ENCODE measurements around the gene DNAJC3.

DNAJC3 gene

DNA sequence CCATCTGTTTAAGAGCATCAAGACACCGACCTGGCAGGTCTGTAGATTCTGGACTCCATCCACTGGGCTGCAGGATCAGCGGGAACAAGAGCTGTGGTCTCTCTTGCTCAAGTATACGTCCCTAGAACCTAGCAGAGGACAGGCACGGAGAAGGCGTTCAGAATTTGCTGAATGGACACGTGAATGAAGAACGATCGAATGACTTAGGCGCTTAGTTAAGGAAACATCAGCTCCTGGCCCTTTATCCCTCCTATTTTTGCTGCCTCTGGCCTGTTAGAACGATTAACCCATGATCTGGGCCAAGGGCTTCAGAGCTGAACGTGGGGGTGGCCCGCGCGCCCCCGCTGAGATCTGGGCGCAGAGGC is 33.4 kb upstream of the DNAJC3 start:
- Histone ChIP-seq H3K9me3 (ENCODE audit: control insufficient read depth, insufficient read depth, low read length) (no peaks in the 10 kb centered on the region), H3K4me3 (ENCODE audit: low read length) (peak overlapping the region; percentile 30; the same call in 1 of the 2 replicates), H3K36me3 (ENCODE audit: control insufficient read depth, insufficient read depth, low read length) (no peaks in the 10 kb centered on the region), H3K4me1 (ENCODE audit: control insufficient read depth, insufficient read depth, low read length) (no peaks in the 10 kb centered on the region; the same call in 1 of the 2 replicates), H3K27me3 (ENCODE audit: control insufficient read depth, insufficient read depth, low read length) (no peaks in the 10 kb centered on the region; the same call in 1 of the 2 replicates), H3K27ac (ENCODE audit: low read length) (no peak overlapping the region)
- WGBS (ENCODE audit: insufficient coverage, insufficient read length), result no CpG with 5 or more reads among the region's 16 CpGs
- no peak for DNase-seq (ENCODE audit: low read depth, low spot score)

GRCh38 chr13:95643936-95644598 is 32.9 kb upstream of the DNAJC3 start:
- no peaks in the 10 kb centered on the region for H3K9me3 ChIP-seq (ENCODE audit: control insufficient read depth, insufficient read depth, low read length)

GRCh38 chr13:95644601-95645052 is 32.3 kb upstream of the DNAJC3 start, which contains the start of gene DZIP1:
Gene DZIP1, minus strand, starts transcription at chr13:95644706. Its CDS starts 2,677 bp downstream, at chr13:95642029.
- no CpG with 5 or more reads among the region's 30 CpGs for WGBS (ENCODE audit: insufficient coverage, insufficient read length)
- Histone ChIP-seq H3K36me3 (ENCODE audit: control insufficient read depth, insufficient read depth, low read length) (no peaks in the 10 kb centered on the region), H3K27ac (ENCODE audit: low read length) (no peak within 1 kb of the TSS), H3K4me1 (ENCODE audit: control insufficient read depth, insufficient read depth, low read length) (no peaks in the 10 kb centered on the region; the same call in 1 of the 2 replicates), H3K27me3 (ENCODE audit: control insufficient read depth, insufficient read depth, low read length) (no peaks in the 10 kb centered on the region; the same call in 1 of the 2 replicates), H3K9me3 (ENCODE audit: control insufficient read depth, insufficient read depth, low read length) (no peaks in the 10 kb centered on the region), H3K4me3 (ENCODE audit: low read length) (peak within 1 kb of the TSS; percentile 30)
- peak; percentile 75 for DNase-seq (ENCODE audit: low read depth, low spot score)

More at GRCh38 chr13:95643936-95644598, 32.9 kb upstream of the DNAJC3 start:
- no peak overlapping the region for H3K27ac ChIP-seq (ENCODE audit: low read length)
- no CpG with 5 or more reads among the region's 62 CpGs for WGBS (ENCODE audit: insufficient coverage, insufficient read length)
- no peak for DNase-seq (ENCODE audit: low read depth, low spot score)
- H3K36me3 ChIP-seq (ENCODE audit: control insufficient read depth, insufficient read depth, low read length), result no peaks in the 10 kb centered on the region
- H3K4me3 ChIP-seq (ENCODE audit: low read length), result peak overlapping the region; percentile 30
- H3K4me1 ChIP-seq (ENCODE audit: control insufficient read depth, insufficient read depth, low read length), result no peaks in the 10 kb centered on the region; the same call in 1 of the 2 replicates
- H3K27me3 ChIP-seq (ENCODE audit: control insufficient read depth, insufficient read depth, low read length), result no peaks in the 10 kb centered on the region; the same call in 1 of the 2 replicates

- Histone ChIP-seq H3K27me3 (ENCODE audit: control insufficient read depth, insufficient read depth, low read length) (no peaks in the 10 kb centered on the region; the same call in 1 of the 2 replicates), H3K27ac (ENCODE audit: low read length) (no peak overlapping the region), H3K9me3 (ENCODE audit: control insufficient read depth, insufficient read depth, low read length) (no peaks in the 10 kb centered on the region), H3K36me3 (ENCODE audit: control insufficient read depth, insufficient read depth, low read length) (no peaks in the 10 kb centered on the region), H3K4me1 (ENCODE audit: control insufficient read depth, insufficient read depth, low read length) (no peaks in the 10 kb centered on the region), H3K4me3 (ENCODE audit: low read length) (no peak overlapping the region)
- DNase-seq (ENCODE audit: low read depth, low spot score), result no peak
- no CpG with 5 or more reads among the region's 6 CpGs for WGBS (ENCODE audit: insufficient coverage, insufficient read length)
These were observed 29.6 kb upstream of the DNAJC3 start for GRCh38 chr13:95647321-95647720.

GRCh38 chr13:95650696-95651095 is 26.2 kb upstream of the DNAJC3 start:
- WGBS (ENCODE audit: insufficient coverage, insufficient read length), result no CpG with 5 or more reads among the region's 5 CpGs
- no peak overlapping the region for H3K27ac ChIP-seq (ENCODE audit: low read length)
- DNase-seq (ENCODE audit: low read depth, low spot score), result no peak
- H3K4me3 ChIP-seq (ENCODE audit: low read length), result no peak overlapping the region
- no peaks in the 10 kb centered on the region for H3K9me3 ChIP-seq (ENCODE audit: control insufficient read depth, insufficient read depth, low read length)
- no peaks in the 10 kb centered on the region for H3K36me3 ChIP-seq (ENCODE audit: control insufficient read depth, insufficient read depth, low read length)
- H3K4me1 ChIP-seq (ENCODE audit: control insufficient read depth, insufficient read depth, low read length), result no peaks in the 10 kb centered on the region
- H3K27me3 ChIP-seq (ENCODE audit: control insufficient read depth, insufficient read depth, low read length), result no peaks in the 10 kb centered on the region

DNA sequence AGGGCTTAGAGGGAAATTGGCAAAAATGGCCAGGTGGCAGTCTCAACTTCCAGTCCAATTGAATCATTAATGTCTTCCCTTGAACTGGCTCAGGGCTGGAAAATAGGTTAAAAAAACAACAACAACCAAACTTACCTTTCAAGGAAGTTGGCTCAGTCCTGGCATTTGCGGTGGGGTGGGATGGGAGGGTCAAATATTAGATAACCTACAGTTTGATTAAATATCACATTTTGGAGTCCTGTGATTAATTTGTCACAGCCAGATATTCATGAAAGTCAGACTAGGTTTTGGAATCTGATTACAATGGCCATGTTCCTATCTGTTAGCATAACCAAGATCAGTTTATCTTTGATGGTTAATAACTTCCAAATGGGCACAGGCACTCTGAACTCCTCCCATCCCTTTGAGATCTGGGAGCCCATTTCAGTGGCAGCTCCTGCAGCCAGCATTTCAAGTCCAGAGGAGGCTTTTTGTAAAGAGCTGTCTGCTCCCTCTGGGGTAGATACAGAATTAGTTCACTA is 24.6 kb upstream of the DNAJC3 start:
- H3K4me3 ChIP-seq (ENCODE audit: low read length), result no peak overlapping the region
- H3K4me1 ChIP-seq (ENCODE audit: control insufficient read depth, insufficient read depth, low read length), result no peaks in the 10 kb centered on the region
- H3K36me3 ChIP-seq (ENCODE audit: control insufficient read depth, insufficient read depth, low read length), result no peaks in the 10 kb centered on the region
- H3K27ac ChIP-seq (ENCODE audit: low read length), result no peak overlapping the region
- H3K27me3 ChIP-seq (ENCODE audit: control insufficient read depth, insufficient read depth, low read length), result no peaks in the 10 kb centered on the region
- no peak for DNase-seq (ENCODE audit: low read depth, low spot score)
- no peaks in the 10 kb centered on the region for H3K9me3 ChIP-seq (ENCODE audit: control insufficient read depth, insufficient read depth, low read length)
- WGBS (ENCODE audit: insufficient coverage, insufficient read length), result no CpG with 5 or more reads among the region's 1 CpG

- no CpG with 5 or more reads among the region's 3 CpGs for WGBS (ENCODE audit: insufficient coverage, insufficient read length)
- Histone ChIP-seq H3K36me3 (ENCODE audit: control insufficient read depth, insufficient read depth, low read length) (no peaks in the 10 kb centered on the region), H3K27ac (ENCODE audit: low read length) (no peak overlapping the region), H3K27me3 (ENCODE audit: control insufficient read depth, insufficient read depth, low read length) (no peaks in the 10 kb centered on the region), H3K4me3 (ENCODE audit: low read length) (no peak overlapping the region), H3K4me1 (ENCODE audit: control insufficient read depth, insufficient read depth, low read length) (no peaks in the 10 kb centered on the region), H3K9me3 (ENCODE audit: control insufficient read depth, insufficient read depth, low read length) (no peaks in the 10 kb centered on the region)
- DNase-seq (ENCODE audit: low read depth, low spot score), result no peak
These were observed 24.1 kb upstream of the DNAJC3 start for GRCh38 chr13:95652821-95653220.

DNA sequence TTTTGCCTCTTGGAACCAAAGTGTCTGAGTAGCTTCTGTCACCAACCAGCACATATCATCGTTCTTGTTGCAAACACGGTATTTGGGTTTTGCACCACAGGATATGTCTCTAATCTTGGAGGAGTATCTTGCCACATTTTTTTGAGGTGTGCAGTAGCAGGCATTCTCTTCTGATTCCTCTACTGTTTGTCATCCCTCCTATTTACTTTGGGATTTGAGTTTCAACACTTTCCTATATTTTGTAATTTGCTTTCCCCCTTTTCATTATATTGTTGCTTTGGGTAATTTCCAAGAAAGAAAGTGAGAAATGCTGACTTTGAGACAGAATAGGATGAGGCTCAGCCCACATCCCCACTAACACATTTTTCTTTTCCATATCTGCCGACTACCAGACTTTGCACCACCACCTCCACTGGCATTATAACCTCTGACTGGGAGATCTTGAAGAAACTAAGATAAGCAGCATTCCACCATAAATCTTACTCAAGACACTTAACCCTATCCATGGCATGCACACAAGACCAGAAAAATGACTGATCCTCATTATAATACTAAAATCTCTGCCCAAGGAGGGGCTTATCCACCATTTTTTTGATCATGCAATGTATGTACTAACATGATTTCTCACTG is 20.4 kb upstream of the DNAJC3 start:
- no peak overlapping the region for H3K27ac ChIP-seq (ENCODE audit: low read length)
- no peaks in the 10 kb centered on the region for H3K36me3 ChIP-seq (ENCODE audit: control insufficient read depth, insufficient read depth, low read length)
- H3K9me3 ChIP-seq (ENCODE audit: control insufficient read depth, insufficient read depth, low read length), result no peaks in the 10 kb centered on the region
- no peaks in the 10 kb centered on the region for H3K4me1 ChIP-seq (ENCODE audit: control insufficient read depth, insufficient read depth, low read length)
- no peaks in the 10 kb centered on the region for H3K27me3 ChIP-seq (ENCODE audit: control insufficient read depth, insufficient read depth, low read length)
- no peak for DNase-seq (ENCODE audit: low read depth, low spot score)
- H3K4me3 ChIP-seq (ENCODE audit: low read length), result no peak overlapping the region
- WGBS (ENCODE audit: insufficient coverage, insufficient read length), result no CpG with 5 or more reads among the region's 3 CpGs

DNA sequence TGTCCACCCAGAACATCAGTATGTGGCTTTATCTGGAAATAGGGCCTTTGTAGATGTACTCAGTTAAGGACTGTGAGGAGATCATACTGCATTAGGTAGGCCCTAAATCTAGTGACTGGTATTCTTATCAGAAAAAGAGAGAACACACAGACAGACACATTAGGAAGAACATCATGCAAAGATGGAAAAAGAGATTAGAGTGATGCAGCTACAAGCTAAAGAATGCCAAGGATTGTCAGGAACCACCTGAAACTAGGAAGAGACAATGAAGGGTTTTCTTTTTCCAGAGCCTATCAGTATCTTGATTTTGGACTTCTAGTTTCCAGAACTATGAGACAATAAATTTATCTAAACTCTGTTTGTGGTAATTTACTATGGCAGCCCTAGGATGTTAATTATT is 17.4 kb upstream of the DNAJC3 start:
- Histone ChIP-seq H3K27ac (ENCODE audit: low read length) (no peak overlapping the region), H3K4me1 (ENCODE audit: control insufficient read depth, insufficient read depth, low read length) (no peaks in the 10 kb centered on the region), H3K9me3 (ENCODE audit: control insufficient read depth, insufficient read depth, low read length) (no peaks in the 10 kb centered on the region), H3K36me3 (ENCODE audit: control insufficient read depth, insufficient read depth, low read length) (no peaks in the 10 kb centered on the region), H3K4me3 (ENCODE audit: low read length) (no peak overlapping the region), H3K27me3 (ENCODE audit: control insufficient read depth, insufficient read depth, low read length) (no peaks in the 10 kb centered on the region)
- DNase-seq (ENCODE audit: low read depth, low spot score), result no peak

- Histone ChIP-seq H3K4me3 (ENCODE audit: low read length) (no peak overlapping the region), H3K36me3 (ENCODE audit: control insufficient read depth, insufficient read depth, low read length) (no peaks in the 10 kb centered on the region), H3K9me3 (ENCODE audit: control insufficient read depth, insufficient read depth, low read length) (no peaks in the 10 kb centered on the region), H3K27me3 (ENCODE audit: control insufficient read depth, insufficient read depth, low read length) (no peaks in the 10 kb centered on the region), H3K27ac (ENCODE audit: low read length) (no peak overlapping the region), H3K4me1 (ENCODE audit: control insufficient read depth, insufficient read depth, low read length) (no peaks in the 10 kb centered on the region)
- DNase-seq (ENCODE audit: low read depth, low spot score), result no peak
These were observed 15.9 kb upstream of the DNAJC3 start for GRCh38 chr13:95660981-95661581.

Measured in iPS DF 6.9 (cell line).